Measurements from ENCODE around the gene SNX24. TPM values are rescaled to one million over a fixed set of nuclear protein-coding genes. Genes with fewer than 3 reads are reported as not detected.

The SNX24 gene
- polyA plus RNA-seq, 2 of the 4 experiments (the other 2 are of a cell fraction) = 20.4 to 22.4 TPM

- Histone ChIP-seq H3K9me3 (no peaks in the 10 kb centered on the region), H3K4me1 (no peaks in the 10 kb centered on the region), H3K4me2 (no peak overlapping the region), H3K4me3 (no peak overlapping the region), H3K27ac (no peak overlapping the region)
- ChIA-PET CTCF (interaction anchor here (0.7 to 0.9 kb wide), 4 partner anchors 8 to 296 kb away, joined by 3 to 4 read pairs (median 3); no protein-coding TSS in a partner anchor), POLR2A (no interaction called here)
- ATAC-seq = no peak
- DNase-seq (ENCODE audit: low read depth in 1 of 2, low spot score in 1 of 2) = no peak
- TF ChIP-seq ZSCAN20 (CRISPR knock-in tag; IDR thresholded peaks at IDR 0.05) = no peak
- TF ChIP-seq ESRRA (IDR thresholded peaks at IDR 0.05; ENCODE audit: borderline replicate concordance, low read length) = no peak
- TF ChIP-seq FOSB (CRISPR knock-in tag; IDR thresholded peaks at IDR 0.05) = no peak
- TF ChIP-seq, protein P1, sequence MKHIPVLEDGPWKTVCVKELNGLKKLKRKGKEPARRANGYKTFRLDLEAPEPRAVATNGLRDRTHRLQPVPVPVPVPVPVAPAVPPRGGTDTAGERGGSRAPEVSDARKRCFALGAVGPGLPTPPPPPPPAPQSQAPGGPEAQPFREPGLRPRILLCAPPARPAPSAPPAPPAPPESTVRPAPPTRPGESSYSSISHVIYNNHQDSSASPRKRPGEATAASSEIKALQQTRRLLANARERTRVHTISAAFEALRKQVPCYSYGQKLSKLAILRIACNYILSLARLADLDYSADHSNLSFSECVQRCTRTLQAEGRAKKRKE (CRISPR knock-in tag; IDR thresholded peaks at IDR 0.05; ENCODE audit: low read depth) = no peak
- TF ChIP-seq CHD2 (IDR thresholded peaks at IDR 0.05; ENCODE audit: low read length, partially characterized antibody) = no peak
- TF ChIP-seq RAD21 (conservative IDR thresholded peaks at IDR 0.05 in 1 of 2, IDR thresholded peaks at IDR 0.05 in 1 of 2) = no peak
- no peak for TF ChIP-seq EP300 (IDR thresholded peaks at IDR 0.05)
- no peak for TF ChIP-seq ZC3H11A (IDR thresholded peaks at IDR 0.05)
- no peak for TF ChIP-seq TFCP2L1 (CRISPR knock-in tag; IDR thresholded peaks at IDR 0.05)
- TF ChIP-seq ZFP36 (IDR thresholded peaks at IDR 0.05; ENCODE audit: borderline replicate concordance, partially characterized antibody) = no peak
- WGBS (ENCODE audit: missing lambda C conversion rate) = 89% methylated on average over 1 of the region's 1 CpG
- FAIRE-seq = no peak
These were observed 155.3 kb downstream of the SNX24 start for GRCh38 chr5:123000731-123001130.

DNA sequence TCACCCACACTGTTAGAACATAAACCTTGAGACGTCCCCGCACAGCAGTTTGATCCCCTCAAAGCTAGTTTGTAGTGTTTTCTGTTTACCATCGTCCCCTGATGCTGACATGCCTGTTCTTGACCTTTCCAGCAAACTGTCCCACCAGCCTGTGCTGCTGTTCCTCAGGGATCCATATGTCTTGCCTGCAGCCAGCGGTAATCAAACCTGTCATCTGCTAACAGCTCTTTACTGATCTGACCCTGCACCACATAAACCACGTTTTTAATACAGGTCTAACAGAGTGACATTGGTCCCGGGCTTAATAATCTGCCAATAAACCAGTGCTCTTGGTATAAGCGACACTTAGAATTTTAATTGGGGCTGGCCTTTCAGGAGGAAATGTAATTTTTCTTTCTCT is 156.4 kb downstream of the SNX24 start:
- WGBS (ENCODE audit: missing lambda C conversion rate) = 76% methylated on average over 7 of the region's 7 CpGs
- Histone ChIP-seq H3K9me3 (no peaks in the 10 kb centered on the region), H3K4me3 (no peak overlapping the region), H3K4me1 (no peaks in the 10 kb centered on the region), H3K27ac (no peak overlapping the region), H3K4me2 (no peak overlapping the region)
- no peak for ATAC-seq
- FAIRE-seq = no peak
- POLR2A ChIA-PET = no interaction called here
- CTCF ChIA-PET = interaction anchor here (0.6 to 1.2 kb wide), 3 partner anchors 9 to 26 kb away, joined by 3 to 4 read pairs (median 3); no protein-coding TSS in a partner anchor
- DNase-seq (ENCODE audit: low read depth in 1 of 2, low spot score in 1 of 2) = no peak
- TF ChIP-seq, protein P2, sequence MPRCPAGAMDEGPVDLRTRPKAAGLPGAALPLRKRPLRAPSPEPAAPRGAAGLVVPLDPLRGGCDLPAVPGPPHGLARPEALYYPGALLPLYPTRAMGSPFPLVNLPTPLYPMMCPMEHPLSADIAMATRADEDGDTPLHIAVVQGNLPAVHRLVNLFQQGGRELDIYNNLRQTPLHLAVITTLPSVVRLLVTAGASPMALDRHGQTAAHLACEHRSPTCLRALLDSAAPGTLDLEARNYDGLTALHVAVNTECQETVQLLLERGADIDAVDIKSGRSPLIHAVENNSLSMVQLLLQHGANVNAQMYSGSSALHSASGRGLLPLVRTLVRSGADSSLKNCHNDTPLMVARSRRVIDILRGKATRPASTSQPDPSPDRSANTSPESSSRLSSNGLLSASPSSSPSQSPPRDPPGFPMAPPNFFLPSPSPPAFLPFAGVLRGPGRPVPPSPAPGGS (IDR thresholded peaks at IDR 0.05) = no peak
- TF ChIP-seq ZSCAN20 (CRISPR knock-in tag; IDR thresholded peaks at IDR 0.05) (no peak), FOXS1 (CRISPR knock-in tag; IDR thresholded peaks at IDR 0.05) (no peak), CBX2 (IDR thresholded peaks at IDR 0.05; ENCODE audit: borderline replicate concordance, low read depth) (no peak), RARB (CRISPR knock-in tag; IDR thresholded peaks at IDR 0.05) (no peak), ELK1 (IDR thresholded peaks at IDR 0.05; ENCODE audit: low read depth, low read length) (no peak), CTCF (IDR thresholded peaks at IDR 0.05) (no peak), TFCP2L1 (CRISPR knock-in tag; IDR thresholded peaks at IDR 0.05) (no peak), CHD2 (IDR thresholded peaks at IDR 0.05; ENCODE audit: low read length, partially characterized antibody) (no peak), EHMT2 (IDR thresholded peaks at IDR 0.05; ENCODE audit: low read depth) (no peak), EP300 (IDR thresholded peaks at IDR 0.05) (no peak), GATA3 (IDR thresholded peaks at IDR 0.05; ENCODE audit: borderline replicate concordance) (no peak), EHF (CRISPR knock-in tag; IDR thresholded peaks at IDR 0.05) (no peak), CHD4 (IDR thresholded peaks at IDR 0.05; ENCODE audit: borderline replicate concordance) (no peak), HEYL (CRISPR knock-in tag; IDR thresholded peaks at IDR 0.05) (no peak)
- TF ChIP-seq, protein P3, sequence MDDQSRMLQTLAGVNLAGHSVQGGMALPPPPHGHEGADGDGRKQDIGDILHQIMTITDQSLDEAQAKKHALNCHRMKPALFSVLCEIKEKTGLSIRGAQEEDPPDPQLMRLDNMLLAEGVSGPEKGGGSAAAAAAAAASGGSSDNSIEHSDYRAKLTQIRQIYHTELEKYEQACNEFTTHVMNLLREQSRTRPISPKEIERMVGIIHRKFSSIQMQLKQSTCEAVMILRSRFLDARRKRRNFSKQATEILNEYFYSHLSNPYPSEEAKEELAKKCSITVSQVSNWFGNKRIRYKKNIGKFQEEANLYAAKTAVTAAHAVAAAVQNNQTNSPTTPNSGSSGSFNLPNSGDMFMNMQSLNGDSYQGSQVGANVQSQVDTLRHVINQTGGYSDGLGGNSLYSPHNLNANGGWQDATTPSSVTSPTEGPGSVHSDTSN (IDR thresholded peaks at IDR 0.05) = no peak
- TF ChIP-seq, protein P4, sequence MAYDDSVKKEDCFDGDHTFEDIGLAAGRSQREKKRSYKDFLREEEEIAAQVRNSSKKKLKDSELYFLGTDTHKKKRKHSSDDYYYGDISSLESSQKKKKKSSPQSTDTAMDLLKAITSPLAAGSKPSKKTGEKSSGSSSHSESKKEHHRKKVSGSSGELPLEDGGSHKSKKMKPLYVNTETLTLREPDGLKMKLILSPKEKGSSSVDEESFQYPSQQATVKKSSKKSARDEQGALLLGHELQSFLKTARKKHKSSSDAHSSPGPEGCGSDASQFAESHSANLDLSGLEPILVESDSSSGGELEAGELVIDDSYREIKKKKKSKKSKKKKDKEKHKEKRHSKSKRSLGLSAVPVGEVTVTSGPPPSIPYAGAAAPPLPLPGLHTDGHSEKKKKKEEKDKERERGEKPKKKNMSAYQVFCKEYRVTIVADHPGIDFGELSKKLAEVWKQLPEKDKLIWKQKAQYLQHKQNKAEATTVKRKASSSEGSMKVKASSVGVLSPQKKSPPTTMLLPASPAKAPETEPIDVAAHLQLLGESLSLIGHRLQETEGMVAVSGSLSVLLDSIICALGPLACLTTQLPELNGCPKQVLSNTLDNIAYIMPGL (CRISPR knock-in tag; IDR thresholded peaks at IDR 0.05; ENCODE audit: borderline replicate concordance) = no peak
